SK-N-SH (cell line): ENCODE results near the gene TSPYL4. TPM values are rescaled to one million over a fixed set of nuclear protein-coding genes. Genes with fewer than 3 reads are reported as not detected.

Source experiments
- CTCF ChIA-PET: fragments of 300-600, 350-600 bp; formaldehyde crosslinking; extraction: SDS; loops from one replicate; lab custom pipeline; 2021; lab: Yijun Ruan, JAX
- POLR2A ChIA-PET: fragments of 350-600 bp; sonication (Branson Sonifier 250); formaldehyde crosslinking; extraction: SDS; loops from one replicate; lab custom pipeline; 2020; ENCODE audit warnings: antibody characterized with exemption, inconsistent platforms; lab: Yijun Ruan, JAX
- DNase-seq: peaks from one replicate; pipeline ENCODE4 v3.0.0; 2012
- H2AFZ ChIP-seq: fragments of 200-600 bp; sonication (generic); 2 replicates; pipeline ENCODE4 v1.8.1; 2016; ENCODE audit warnings: antibody characterized with exemption, mild to moderate bottlenecking, low read depth
- H3F3A ChIP-seq: fragments of 200-600 bp; sonication (generic); replicated peaks from 2 replicates; pipeline ENCODE3; 2016; ENCODE audit warnings: antibody characterized with exemption, mild to moderate bottlenecking; ENCODE audit not compliant: insufficient read depth
- H3K27ac ChIP-seq, 2 experiments: fragments of 200-500 bp in 1 of 2; fragments of 200-600 bp in 1 of 2; sonication (Bioruptor generic) in 1 of 2; sonication (generic), shearing (Covaris generic) in 1 of 2; 2 replicates each; pipeline versions ENCODE4 v1.5.1 to v1.6.1; 2014 to 2016; ENCODE audit warnings: low read depth in 2 of 2, inconsistent platforms in 1 of 2, low read length in 1 of 2, mild to moderate bottlenecking in 1 of 2, mixed read lengths in 1 of 2
- H3K27me3 ChIP-seq: fragments of 200-600 bp; sonication (generic), shearing (Covaris generic); 2 replicates; pipeline ENCODE4 v1.6.1; 2016; ENCODE audit warnings: mixed run types; ENCODE audit not compliant: insufficient read depth
- H3K36me3 ChIP-seq, 2 experiments: fragments of 200-500 bp in 1 of 2; fragments of 200-600 bp in 1 of 2; sonication (Bioruptor generic) in 1 of 2; sonication (generic) in 1 of 2; replicated peaks in 1 of 2; 2 replicates each; pipeline versions ENCODE3 to v1.5.1; 2014 to 2016; ENCODE audit warnings: low read length in 1 of 2, mild to moderate bottlenecking in 1 of 2; ENCODE audit not compliant: insufficient read depth in 2 of 2, control insufficient read depth in 1 of 2
- H3K4me1 ChIP-seq, 2 experiments: fragments of 200-500 bp in 1 of 2; fragments of 200-600 bp in 1 of 2; sonication (Bioruptor generic) in 1 of 2; sonication (generic), shearing (Covaris generic) in 1 of 2; 2 replicates each; pipeline versions ENCODE4 v1.5.1 to v1.6.1; 2014 to 2016; ENCODE audit warnings: low read depth in 1 of 2, low read length in 1 of 2, mixed run types in 1 of 2; ENCODE audit not compliant: insufficient read depth in 2 of 2, control insufficient read depth in 1 of 2
- H3K4me2 ChIP-seq: fragments of 200-600 bp; sonication (generic), shearing (Covaris generic); 2 replicates; pipeline ENCODE4 v1.6.1; 2017; ENCODE audit warnings: mixed run types
- H3K4me3 ChIP-seq, 2 experiments: fragments of 200-500 bp in 1 of 2; fragments of 200-600 bp in 1 of 2; sonication (Bioruptor generic) in 1 of 2; sonication (generic), shearing (Covaris generic) in 1 of 2; 2 replicates each; pipeline versions ENCODE4 v1.5.1 to v1.8.1; 2014 to 2016; ENCODE audit warnings: low read depth in 2 of 2, inconsistent platforms in 1 of 2, low read length in 1 of 2, mild to moderate bottlenecking in 1 of 2, mixed read lengths in 1 of 2, moderate library complexity in 1 of 2
- H3K79me2 ChIP-seq: fragments of 200-600 bp; sonication (generic); 2 replicates; pipeline ENCODE4 v1.8.1; 2017; ENCODE audit warnings: mild to moderate bottlenecking; ENCODE audit not compliant: insufficient read depth
- H3K9ac ChIP-seq: fragments of 200-600 bp; sonication (generic); 2 replicates; pipeline ENCODE4 v1.6.1; 2017; ENCODE audit warnings: mixed run types
- H3K9me2 ChIP-seq: fragments of 200-600 bp; sonication (generic); 2 replicates; pipeline ENCODE4 v1.6.1; 2017; ENCODE audit warnings: mixed run types
- H3K9me3 ChIP-seq: fragments of 200-600 bp; sonication (generic); 2 replicates; pipeline ENCODE4 v1.6.1; 2017; ENCODE audit warnings: mixed run types, mild to moderate bottlenecking, moderate library complexity
- H4K20me1 ChIP-seq: fragments of 200-600 bp; sonication (generic); 2 replicates; pipeline ENCODE4 v1.6.1; 2017; ENCODE audit warnings: mild to moderate bottlenecking, mixed run types; ENCODE audit not compliant: insufficient read depth
- ELF1 ChIP-seq: IDR thresholded peaks from 2 replicates; pipeline ENCODE4 v1.4.0; 2012
- FOXJ3 ChIP-seq: sonication (generic); formaldehyde crosslinking; IDR thresholded peaks from 2 replicates; pipeline ENCODE4 v1.5.1; 2020; ENCODE audit warnings: mild to moderate bottlenecking, missing genetic modification reagents
- FOXM1 ChIP-seq: IDR thresholded peaks from 2 replicates; pipeline ENCODE4 v1.4.0; 2012; ENCODE audit warnings: low read depth, mild to moderate bottlenecking
- GATA2 ChIP-seq: sonication (generic); formaldehyde crosslinking; IDR thresholded peaks from 2 replicates; pipeline ENCODE4 v1.5.0; 2020; ENCODE audit warnings: mild to moderate bottlenecking, missing genetic modification reagents
- MEF2A ChIP-seq: IDR thresholded peaks from 2 replicates; pipeline ENCODE4 v1.4.0; 2012; ENCODE audit warnings: low read depth, borderline replicate concordance
- NFIC ChIP-seq: IDR thresholded peaks from 2 replicates; pipeline ENCODE4 v1.4.0; 2012; ENCODE audit warnings: borderline replicate concordance
- NRF1 ChIP-seq: IDR thresholded peaks from 2 replicates; pipeline ENCODE4 v1.6.1; 2012; ENCODE audit warnings: low read depth, mild to moderate bottlenecking, low read length
- RCOR1 ChIP-seq: fragments of 150-350 bp; IDR thresholded peaks from 2 replicates; pipeline ENCODE4 v1.6.1; 2017; ENCODE audit warnings: antibody characterized with exemption, low read length
- RFX5 ChIP-seq: IDR thresholded peaks from 2 replicates; pipeline ENCODE4 v1.6.1; 2012; ENCODE audit warnings: mild to moderate bottlenecking, improper control_type of control experiment, low read length
- RXRA ChIP-seq: IDR thresholded peaks from 2 replicates; pipeline ENCODE4 v1.4.0; 2012; ENCODE audit warnings: low read depth, mild to moderate bottlenecking, borderline replicate concordance
- SIN3A ChIP-seq: IDR thresholded peaks from 2 replicates; pipeline ENCODE4 v1.6.1; 2012; ENCODE audit warnings: low read depth, mild to moderate bottlenecking, low read length, moderate library complexity, borderline replicate concordance
- SMC3 ChIP-seq: IDR thresholded peaks from 2 replicates; pipeline ENCODE4 v1.6.1; 2012; ENCODE audit warnings: low read depth, low read length, improper control_type of control experiment
- WGBS: methylation state at CpG from one replicate; pipeline ENCODE4 v1.1.6; 2017; ENCODE audit warnings: low lambda C conversion rate; 5-methylcytosine and 5-hydroxymethylcytosine counted together
- polyA plus RNA-seq, 3 experiments: library from polyadenylated mRNA; depleted of rRNA; stranded (reverse); fragments of >200 nt; gene quantifications; 2 replicates each; pipeline ENCODE4 v1.2.3, GENCODE V29; 2012
- TF ChIP-seq, protein P1 (sequence below): fragments of 150-350 bp; IDR thresholded peaks from 2 replicates; pipeline ENCODE4 v1.6.1; 2017; ENCODE audit warnings: antibody characterized with exemption, low read length, low read depth, borderline replicate concordance
- TF ChIP-seq, protein P2 (sequence below): fragments of 150-350 bp; IDR thresholded peaks from 2 replicates; pipeline ENCODE4 v1.6.1; 2016; ENCODE audit warnings: mild to moderate bottlenecking, low read depth, low read length
- TF ChIP-seq, protein P3 (sequence below): IDR thresholded peaks from 2 replicates; pipeline ENCODE4 v1.4.0; 2012; ENCODE audit warnings: low read depth

Gene TSPYL4
- polyA plus RNA-seq, 1 of the 3 experiments (the other 2 are of a cell fraction): 29.1 TPM

DNA sequence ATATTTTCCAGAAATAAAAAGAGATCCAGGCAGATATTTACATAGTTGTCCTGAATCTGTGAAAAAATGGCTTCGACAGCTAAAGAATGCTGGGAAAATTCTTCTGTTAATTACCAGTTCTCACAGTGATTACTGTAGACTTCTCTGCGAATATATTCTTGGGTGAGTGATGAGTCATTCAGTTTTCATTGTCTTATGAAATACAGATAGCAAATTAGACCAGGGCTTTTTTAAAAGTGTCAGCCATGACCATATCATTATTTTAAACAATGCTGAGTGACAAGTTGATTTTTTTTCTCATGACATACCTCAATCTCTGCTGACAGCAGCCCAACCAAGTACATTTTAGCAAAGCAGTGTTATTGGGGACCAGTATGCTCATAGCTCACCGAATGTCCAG is 32.8 kb downstream of the TSPYL4 start:
- ChIA-PET POLR2A (no interaction called here), CTCF (interaction anchor here (2.2 to 2.3 kb wide), 2 partner anchors 48 to 67 kb away, joined by 6 to 8 read pairs; no protein-coding TSS in a partner anchor)
- peaks cover 0 to 6% of the 10 kb centered on the region in 2 experiments for H3K36me3 ChIP-seq
- peaks cover 3 to 9% of the 10 kb centered on the region in 2 experiments; a peak in 2 of 4 replicates for H3K4me1 ChIP-seq
- peak overlapping the region in 1 of 2 experiments; percentile 12; a peak in 3 of 4 replicates for H3K27ac ChIP-seq
- no peak for TF ChIP-seq NFIC
- TF ChIP-seq, protein P1, sequence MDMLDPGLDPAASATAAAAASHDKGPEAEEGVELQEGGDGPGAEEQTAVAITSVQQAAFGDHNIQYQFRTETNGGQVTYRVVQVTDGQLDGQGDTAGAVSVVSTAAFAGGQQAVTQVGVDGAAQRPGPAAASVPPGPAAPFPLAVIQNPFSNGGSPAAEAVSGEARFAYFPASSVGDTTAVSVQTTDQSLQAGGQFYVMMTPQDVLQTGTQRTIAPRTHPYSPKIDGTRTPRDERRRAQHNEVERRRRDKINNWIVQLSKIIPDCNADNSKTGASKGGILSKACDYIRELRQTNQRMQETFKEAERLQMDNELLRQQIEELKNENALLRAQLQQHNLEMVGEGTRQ: no peak
- no peak for TF ChIP-seq SIN3A
- no peak for TF ChIP-seq RCOR1
- no peak for TF ChIP-seq RXRA
- TF ChIP-seq SMC3: no peak
- TF ChIP-seq FOXJ3 (CRISPR knock-in tag): no peak
- no peak for TF ChIP-seq NRF1
- TF ChIP-seq ELF1: no peak
- no peak for TF ChIP-seq GATA2 (CRISPR knock-in tag)
- TF ChIP-seq MEF2A: no peak
- TF ChIP-seq, protein P2, sequence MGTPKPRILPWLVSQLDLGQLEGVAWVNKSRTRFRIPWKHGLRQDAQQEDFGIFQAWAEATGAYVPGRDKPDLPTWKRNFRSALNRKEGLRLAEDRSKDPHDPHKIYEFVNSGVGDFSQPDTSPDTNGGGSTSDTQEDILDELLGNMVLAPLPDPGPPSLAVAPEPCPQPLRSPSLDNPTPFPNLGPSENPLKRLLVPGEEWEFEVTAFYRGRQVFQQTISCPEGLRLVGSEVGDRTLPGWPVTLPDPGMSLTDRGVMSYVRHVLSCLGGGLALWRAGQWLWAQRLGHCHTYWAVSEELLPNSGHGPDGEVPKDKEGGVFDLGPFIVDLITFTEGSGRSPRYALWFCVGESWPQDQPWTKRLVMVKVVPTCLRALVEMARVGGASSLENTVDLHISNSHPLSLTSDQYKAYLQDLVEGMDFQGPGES: no peak
- TF ChIP-seq FOXM1: no peak
- no peaks in the 10 kb centered on the region for H3K9me2 ChIP-seq
- WGBS: 73% methylated on average over 3 of the region's 3 CpGs
- DNase-seq: no peak
- peaks cover 11% of the 10 kb centered on the region for H3F3A ChIP-seq
- no peak overlapping the region for H3K9ac ChIP-seq
- H4K20me1 ChIP-seq: no peaks in the 10 kb centered on the region
- no peaks in the 10 kb centered on the region for H3K27me3 ChIP-seq
- no peak overlapping the region for H3K4me2 ChIP-seq
- H3K9me3 ChIP-seq: no peaks in the 10 kb centered on the region
- no peak overlapping the region for H2AFZ ChIP-seq
- H3K4me3 ChIP-seq: no peak overlapping the region
- no peaks in the 10 kb centered on the region for H3K79me2 ChIP-seq

DNA sequence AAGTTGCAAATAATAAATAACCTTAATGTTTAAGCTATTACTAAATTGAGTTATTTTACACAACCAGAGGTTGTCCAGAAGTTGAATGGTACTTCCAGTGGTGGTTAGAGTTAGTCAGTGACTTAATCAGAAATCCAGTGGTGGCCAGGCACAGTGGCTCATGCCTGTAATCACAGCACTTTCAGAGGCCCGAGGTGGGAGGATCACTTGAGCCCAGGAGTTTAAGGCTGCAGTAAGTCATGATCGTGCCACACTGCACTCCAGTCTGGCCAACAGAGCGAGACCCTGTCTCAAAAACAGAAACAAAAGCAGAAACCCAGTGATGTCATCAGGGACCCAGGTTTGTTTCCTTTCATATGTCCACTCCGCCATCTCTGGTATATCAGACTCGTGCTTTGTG is 35.0 kb downstream of the TSPYL4 start:
- H3K4me3 ChIP-seq: no peak overlapping the region
- no peak for DNase-seq
- H3K27ac ChIP-seq: no peak overlapping the region
- H3K36me3 ChIP-seq: peaks cover 0 to 6% of the 10 kb centered on the region in 2 experiments
- POLR2A ChIA-PET: no interaction called here
- TF ChIP-seq, protein P3, sequence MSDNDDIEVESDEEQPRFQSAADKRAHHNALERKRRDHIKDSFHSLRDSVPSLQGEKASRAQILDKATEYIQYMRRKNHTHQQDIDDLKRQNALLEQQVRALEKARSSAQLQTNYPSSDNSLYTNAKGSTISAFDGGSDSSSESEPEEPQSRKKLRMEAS: no peak
- no peak for TF ChIP-seq RFX5
- no peaks in the 10 kb centered on the region for H3K9me3 ChIP-seq
- peaks cover 11% of the 10 kb centered on the region for H3F3A ChIP-seq
- no peaks in the 10 kb centered on the region for H3K9me2 ChIP-seq
- H4K20me1 ChIP-seq: no peaks in the 10 kb centered on the region
- no peaks in the 10 kb centered on the region for H3K27me3 ChIP-seq
- H3K4me1 ChIP-seq: peaks cover 3 to 9% of the 10 kb centered on the region in 2 experiments; a peak in 2 of 4 replicates
- H3K4me2 ChIP-seq: no peak overlapping the region
- no peak overlapping the region for H3K9ac ChIP-seq
- WGBS: 79% methylated on average over 5 of the region's 5 CpGs
- H3K79me2 ChIP-seq: no peaks in the 10 kb centered on the region
- CTCF ChIA-PET: interaction anchor here (1.1 to 3.3 kb wide), 18 partner anchors 10 to 354 kb away, joined by 3 to 52 read pairs (median 8); partner anchors contain the start of genes TRAPPC3L, TSPYL1 and TSPYL4
- H2AFZ ChIP-seq: no peak overlapping the region
